ENCODE data around the gene CYTIP. TPM values are rescaled to one million over a fixed set of nuclear protein-coding genes. Genes with fewer than 3 reads are reported as not detected.

CYTIP gene
- total and polyA plus RNA-seq, 9 of the 15 experiments (the other 6 are each of a cell fraction or from before 2014, with no cell fraction given): 0.03 to 0.35 (median 0.26) TPM; not detected in 1

DNA sequence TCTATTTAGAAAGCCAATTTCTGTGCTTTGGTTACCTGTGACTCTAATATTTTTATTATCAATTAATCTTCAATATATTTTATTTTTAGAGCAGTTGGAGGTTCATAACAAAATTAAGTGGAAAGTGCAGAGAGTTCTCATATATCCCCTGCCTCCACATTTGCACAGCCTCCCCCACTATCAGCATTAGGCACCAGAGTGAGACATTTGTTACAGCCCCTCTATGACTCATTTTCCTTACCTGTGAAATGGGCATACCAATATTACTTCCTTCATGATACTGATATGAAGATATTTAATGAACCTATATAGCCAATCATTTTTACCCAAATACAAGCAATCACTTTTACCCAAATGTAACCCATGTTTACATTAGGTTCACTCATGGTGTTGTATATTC is 34.0 kb upstream of the CYTIP start:
- H3K79me2 ChIP-seq (ENCODE audit: control insufficient read depth, insufficient read depth, low read length): no peaks in the 10 kb centered on the region
- no peak overlapping the region for H3K4me2 ChIP-seq (ENCODE audit: insufficient read depth, low read length)
- TF ChIP-seq KDM1A (IDR thresholded peaks at IDR 0.05) (0 out of 4 replicates have a peak, but pooled peaks of 1 of the 2 experiments have one; percentile 16), MED1 (CRISPR knock-in tag; IDR thresholded peaks at IDR 0.05; ENCODE audit: borderline replicate concordance) (no peak), RBM25 (IDR thresholded peaks at IDR 0.05; ENCODE audit: low read depth, low read length, severe bottlenecking) (peak; percentile 48)
- H3K9ac ChIP-seq (ENCODE audit: insufficient read depth in 1 of 2, low read depth in 2 of 2, low read length in 2 of 2): no peak overlapping the region
- no peak for FAIRE-seq
- no peak for ATAC-seq
- H3K27ac ChIP-seq (ENCODE audit: extremely low read depth, low read depth, low read length): no peak overlapping the region
- H3K36me3 ChIP-seq (ENCODE audit: control insufficient read depth, insufficient read depth, low read length): no peaks in the 10 kb centered on the region
- no peaks in the 10 kb centered on the region for H3K9me3 ChIP-seq (replicated peaks; ENCODE audit: control insufficient read depth, insufficient read depth, low read depth, low read length)
- no peak overlapping the region for H2AFZ ChIP-seq (ENCODE audit: low read depth, low read length)
- H3K9me1 ChIP-seq (ENCODE audit: control insufficient read depth, insufficient read depth, low read length): no peaks in the 10 kb centered on the region
- no peaks in the 10 kb centered on the region for H4K20me1 ChIP-seq (replicated peaks; ENCODE audit: control insufficient read depth, insufficient read depth, low read length)
- ChIA-PET CTCF (ENCODE audit: low intra/inter-chr PET ratio) (no interaction called here), POLR2A (no interaction called here)
- no TSS peak for BruUV-seq (replicated peaks)
- in situ Hi-C loops (cut with MboI) (loop anchor here (25.0 kb wide), 1 partner anchor 1259 kb away; no protein-coding TSS in a partner anchor), intact Hi-C loops (cut with micrococcal nuclease) (loop anchor here (5.0 kb wide), 1 partner anchor 151 kb away; the partner anchor contains the start of gene ERMN)
- H3K4me3 ChIP-seq: no peak overlapping the region
- peaks cover 0 to 22% of the 10 kb centered on the region in 2 experiments; a peak in 3 of 5 replicates for H3K4me1 ChIP-seq (replicated peaks in 1 of 2; ENCODE audit: control insufficient read depth in 2 of 2, insufficient read depth in 2 of 2, low read length in 2 of 2)
- no peaks in the 10 kb centered on the region; a peak in 1 of 5 replicates for H3K27me3 ChIP-seq (ENCODE audit: control insufficient read depth in 2 of 2, insufficient read depth in 2 of 2, low read length in 2 of 2)
- DNase-seq (ENCODE audit: extremely low read depth in 1 of 4, low spot score in 3 of 4): no peak

DNA sequence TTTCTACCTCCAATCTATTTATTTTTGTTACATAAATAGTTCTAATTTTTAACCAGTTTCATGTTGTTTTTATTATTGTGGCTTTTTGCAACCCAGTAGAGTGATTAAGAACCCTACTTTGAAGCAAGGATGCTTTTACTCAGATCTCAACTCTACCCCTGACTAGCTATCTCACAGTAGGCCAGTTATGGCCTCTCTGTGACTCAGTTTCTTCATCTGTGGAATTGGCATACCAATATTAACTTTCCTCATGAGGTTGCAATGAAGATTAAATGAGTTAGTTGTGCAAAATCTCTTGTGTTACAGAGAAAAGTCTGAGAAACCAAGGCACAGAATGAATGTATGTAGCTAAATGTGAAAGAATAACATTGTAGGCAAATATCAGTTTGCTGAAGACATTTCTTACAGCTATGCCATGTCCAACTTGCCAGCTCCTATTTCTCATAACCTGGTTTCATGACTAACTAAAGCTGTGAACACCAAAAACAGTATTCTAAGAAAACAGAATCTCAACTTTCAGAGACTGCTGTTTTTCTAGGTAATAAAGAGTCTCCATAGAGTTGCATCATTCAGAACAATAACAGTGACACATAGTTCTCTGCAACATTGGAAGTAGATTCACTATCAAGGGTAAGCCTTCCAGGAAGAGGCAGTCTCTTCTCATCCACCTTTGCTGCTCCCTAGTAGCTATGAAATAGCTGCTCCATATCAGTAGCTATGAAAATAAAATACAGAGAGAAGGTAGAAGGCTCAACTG is 33.2 kb upstream of the CYTIP start:
- in situ Hi-C loops (cut with MboI) (loop anchor here (25.0 kb wide), 1 partner anchor 1260 kb away; no protein-coding TSS in a partner anchor), intact Hi-C loops (cut with micrococcal nuclease) (loop anchor here (5.0 kb wide), 1 partner anchor 150 kb away; the partner anchor contains the start of gene ERMN)
- H3K9ac ChIP-seq (ENCODE audit: insufficient read depth in 1 of 2, low read depth in 2 of 2, low read length in 2 of 2): no peak overlapping the region
- H3K4me2 ChIP-seq (ENCODE audit: insufficient read depth, low read length): no peak overlapping the region
- CTCF ChIA-PET (ENCODE audit: low intra/inter-chr PET ratio): no interaction called here
- no TSS peak for BruUV-seq (replicated peaks)
- FAIRE-seq (no peak), ATAC-seq (peak; percentile 74), DNase-seq (ENCODE audit: extremely low read depth in 1 of 4, low spot score in 3 of 4) (no peak)
- H3K9me3 ChIP-seq (replicated peaks; ENCODE audit: control insufficient read depth, insufficient read depth, low read depth, low read length): no peaks in the 10 kb centered on the region
- H3K4me3 ChIP-seq: no peak overlapping the region
- H3K79me2 ChIP-seq (ENCODE audit: control insufficient read depth, insufficient read depth, low read length): no peaks in the 10 kb centered on the region
- POLR2A ChIA-PET: interaction anchor here (0.8 kb wide), 1 partner anchor 9 kb away, joined by 3 read pairs; no protein-coding TSS in a partner anchor
- no peaks in the 10 kb centered on the region; a peak in 1 of 5 replicates for H3K27me3 ChIP-seq (ENCODE audit: control insufficient read depth in 2 of 2, insufficient read depth in 2 of 2, low read length in 2 of 2)
- no peaks in the 10 kb centered on the region for H4K20me1 ChIP-seq (replicated peaks; ENCODE audit: control insufficient read depth, insufficient read depth, low read length)
- H3K4me1 ChIP-seq (replicated peaks in 1 of 2; ENCODE audit: control insufficient read depth in 2 of 2, insufficient read depth in 2 of 2, low read length in 2 of 2): peaks cover 0 to 22% of the 10 kb centered on the region in 2 experiments; a peak in 3 of 5 replicates
- no peaks in the 10 kb centered on the region for H3K9me1 ChIP-seq (ENCODE audit: control insufficient read depth, insufficient read depth, low read length)
- H3K36me3 ChIP-seq (ENCODE audit: control insufficient read depth, insufficient read depth, low read length): no peaks in the 10 kb centered on the region
- no peak overlapping the region for H2AFZ ChIP-seq (ENCODE audit: low read depth, low read length)
- H3K27ac ChIP-seq (ENCODE audit: extremely low read depth, low read depth, low read length): no peak overlapping the region
- TF ChIP-seq EP300 (IDR thresholded peaks at IDR 0.05; ENCODE audit: low read length): peak; percentile 18; the same call in 1 of the 2 replicates
- TF ChIP-seq CTBP1 (IDR thresholded peaks at IDR 0.05; ENCODE audit: borderline replicate concordance): peak; percentile 32; the same call in 1 of the 2 replicates
- peak; percentile 69 for TF ChIP-seq CEBPB (tag; IDR thresholded peaks at IDR 0.05)
- TF ChIP-seq CEBPG (CRISPR knock-in tag; IDR thresholded peaks at IDR 0.05): no peak
- peak; percentile 93 to 98 for TF ChIP-seq CEBPG (tag; conservative IDR thresholded peaks at IDR 0.05 in 1 of 2, IDR thresholded peaks at IDR 0.05 in 1 of 2)
- TF ChIP-seq, protein P1, sequence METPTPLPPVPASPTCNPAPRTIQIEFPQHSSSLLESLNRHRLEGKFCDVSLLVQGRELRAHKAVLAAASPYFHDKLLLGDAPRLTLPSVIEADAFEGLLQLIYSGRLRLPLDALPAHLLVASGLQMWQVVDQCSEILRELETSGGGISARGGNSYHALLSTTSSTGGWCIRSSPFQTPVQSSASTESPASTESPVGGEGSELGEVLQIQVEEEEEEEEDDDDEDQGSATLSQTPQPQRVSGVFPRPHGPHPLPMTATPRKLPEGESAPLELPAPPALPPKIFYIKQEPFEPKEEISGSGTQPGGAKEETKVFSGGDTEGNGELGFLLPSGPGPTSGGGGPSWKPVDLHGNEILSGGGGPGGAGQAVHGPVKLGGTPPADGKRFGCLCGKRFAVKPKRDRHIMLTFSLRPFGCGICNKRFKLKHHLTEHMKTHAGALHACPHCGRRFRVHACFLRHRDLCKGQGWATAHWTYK (CRISPR knock-in tag; IDR thresholded peaks at IDR 0.05): no peak
- no peak for TF ChIP-seq ZNF24 (IDR thresholded peaks at IDR 0.05)
- TF ChIP-seq TEAD4 (IDR thresholded peaks at IDR 0.05; ENCODE audit: low read length): peak; percentile 31; the same call in 1 of the 2 replicates
- no peak for TF ChIP-seq TEAD4 (CRISPR knock-in tag; IDR thresholded peaks at IDR 0.05; ENCODE audit: borderline replicate concordance)
- no peak for TF ChIP-seq ZNF384 (IDR thresholded peaks at IDR 0.05; ENCODE audit: low read depth, low read length)
- TF ChIP-seq, protein P2, sequence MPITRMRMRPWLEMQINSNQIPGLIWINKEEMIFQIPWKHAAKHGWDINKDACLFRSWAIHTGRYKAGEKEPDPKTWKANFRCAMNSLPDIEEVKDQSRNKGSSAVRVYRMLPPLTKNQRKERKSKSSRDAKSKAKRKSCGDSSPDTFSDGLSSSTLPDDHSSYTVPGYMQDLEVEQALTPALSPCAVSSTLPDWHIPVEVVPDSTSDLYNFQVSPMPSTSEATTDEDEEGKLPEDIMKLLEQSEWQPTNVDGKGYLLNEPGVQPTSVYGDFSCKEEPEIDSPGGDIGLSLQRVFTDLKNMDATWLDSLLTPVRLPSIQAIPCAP (CRISPR knock-in tag; IDR thresholded peaks at IDR 0.05; ENCODE audit: borderline replicate concordance): no peak
- TF ChIP-seq ATF7 (IDR thresholded peaks at IDR 0.05): peak; percentile 64; the same call in 1 of the 2 replicates
